ENCODE results near the gene NR3C2.

Gene NR3C2

DNA sequence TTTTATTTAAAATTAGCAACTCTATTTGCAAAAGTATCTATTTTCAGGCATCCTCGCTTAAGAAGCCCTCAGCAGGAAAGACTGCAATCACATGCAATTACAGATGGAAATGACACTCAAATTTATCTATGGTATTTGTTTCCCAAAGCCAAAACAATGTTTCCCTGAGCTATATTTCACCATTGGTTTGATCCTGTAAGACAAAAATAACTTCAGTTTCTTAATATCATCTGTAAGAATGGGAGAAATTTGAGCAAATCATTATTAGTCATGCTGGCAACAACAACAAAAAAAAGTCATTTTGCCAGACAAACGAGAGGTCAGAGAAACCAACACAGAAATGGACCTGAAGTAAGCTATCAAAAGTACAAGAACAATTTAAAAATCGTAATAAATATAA, 204.1 kb downstream of the NR3C2 start:
- H3K79me2 ChIP-seq (ENCODE audit: insufficient read depth, low read length): no peaks in the 10 kb centered on the region
- no peaks in the 10 kb centered on the region for H3K36me3 ChIP-seq (ENCODE audit: insufficient read depth, low read length)
- H3K4me2 ChIP-seq (ENCODE audit: low read length): no peak overlapping the region
- no peak overlapping the region for H3K27ac ChIP-seq (ENCODE audit: low read depth, low read length, poor library complexity, severe bottlenecking)
- H3K9me2 ChIP-seq (ENCODE audit: low read depth, low read length): no peaks in the 10 kb centered on the region
- no peaks in the 10 kb centered on the region for H3K27me3 ChIP-seq (ENCODE audit: insufficient read depth, low read length)
- no peaks in the 10 kb centered on the region for H3K9me3 ChIP-seq (ENCODE audit: low read length)
- no peaks in the 10 kb centered on the region for H4K20me1 ChIP-seq (ENCODE audit: insufficient read depth, low read length)
- no peaks in the 10 kb centered on the region for H3F3A ChIP-seq (ENCODE audit: insufficient read depth, low read length)
- peaks cover 17% of the 10 kb centered on the region for H3K4me1 ChIP-seq (ENCODE audit: insufficient read depth, low read length, severe bottlenecking)
- no peak overlapping the region for H3K9ac ChIP-seq (ENCODE audit: low read length)
- H2AFZ ChIP-seq (ENCODE audit: low read length): no peak overlapping the region
- no peak overlapping the region for H3K4me3 ChIP-seq (ENCODE audit: low read depth, low read length, poor library complexity, severe bottlenecking)
- TF ChIP-seq, protein P1, sequence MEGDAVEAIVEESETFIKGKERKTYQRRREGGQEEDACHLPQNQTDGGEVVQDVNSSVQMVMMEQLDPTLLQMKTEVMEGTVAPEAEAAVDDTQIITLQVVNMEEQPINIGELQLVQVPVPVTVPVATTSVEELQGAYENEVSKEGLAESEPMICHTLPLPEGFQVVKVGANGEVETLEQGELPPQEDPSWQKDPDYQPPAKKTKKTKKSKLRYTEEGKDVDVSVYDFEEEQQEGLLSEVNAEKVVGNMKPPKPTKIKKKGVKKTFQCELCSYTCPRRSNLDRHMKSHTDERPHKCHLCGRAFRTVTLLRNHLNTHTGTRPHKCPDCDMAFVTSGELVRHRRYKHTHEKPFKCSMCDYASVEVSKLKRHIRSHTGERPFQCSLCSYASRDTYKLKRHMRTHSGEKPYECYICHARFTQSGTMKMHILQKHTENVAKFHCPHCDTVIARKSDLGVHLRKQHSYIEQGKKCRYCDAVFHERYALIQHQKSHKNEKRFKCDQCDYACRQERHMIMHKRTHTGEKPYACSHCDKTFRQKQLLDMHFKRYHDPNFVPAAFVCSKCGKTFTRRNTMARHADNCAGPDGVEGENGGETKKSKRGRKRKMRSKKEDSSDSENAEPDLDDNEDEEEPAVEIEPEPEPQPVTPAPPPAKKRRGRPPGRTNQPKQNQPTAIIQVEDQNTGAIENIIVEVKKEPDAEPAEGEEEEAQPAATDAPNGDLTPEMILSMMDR (IDR thresholded peaks at IDR 0.05; ENCODE audit: low read length): no peak
- TF ChIP-seq EZH2 (IDR thresholded peaks at IDR 0.05; ENCODE audit: borderline replicate concordance, low read length): no peak

GRCh38 chr4:148235809-148236208, 206.4 kb downstream of the NR3C2 start:
- Histone ChIP-seq H3F3A (ENCODE audit: insufficient read depth, low read length) (no peaks in the 10 kb centered on the region), H3K4me2 (ENCODE audit: low read length) (no peak overlapping the region), H3K9ac (ENCODE audit: low read length) (no peak overlapping the region), H3K4me1 (ENCODE audit: insufficient read depth, low read length, severe bottlenecking) (peaks cover 17% of the 10 kb centered on the region), H3K9me2 (ENCODE audit: low read depth, low read length) (no peaks in the 10 kb centered on the region), H3K27ac (ENCODE audit: low read depth, low read length, poor library complexity, severe bottlenecking) (no peak overlapping the region), H3K9me3 (ENCODE audit: low read length) (no peaks in the 10 kb centered on the region), H4K20me1 (ENCODE audit: insufficient read depth, low read length) (no peaks in the 10 kb centered on the region), H3K36me3 (ENCODE audit: insufficient read depth, low read length) (no peaks in the 10 kb centered on the region), H3K27me3 (ENCODE audit: insufficient read depth, low read length) (no peaks in the 10 kb centered on the region), H3K4me3 (ENCODE audit: low read depth, low read length, poor library complexity, severe bottlenecking) (no peak overlapping the region), H2AFZ (ENCODE audit: low read length) (no peak overlapping the region), H3K79me2 (ENCODE audit: insufficient read depth, low read length) (no peaks in the 10 kb centered on the region)
- no peak for TF ChIP-seq EZH2 (IDR thresholded peaks at IDR 0.05; ENCODE audit: borderline replicate concordance, low read length)
- TF ChIP-seq, protein P1 (IDR thresholded peaks at IDR 0.05; ENCODE audit: low read length): no peak

DNA sequence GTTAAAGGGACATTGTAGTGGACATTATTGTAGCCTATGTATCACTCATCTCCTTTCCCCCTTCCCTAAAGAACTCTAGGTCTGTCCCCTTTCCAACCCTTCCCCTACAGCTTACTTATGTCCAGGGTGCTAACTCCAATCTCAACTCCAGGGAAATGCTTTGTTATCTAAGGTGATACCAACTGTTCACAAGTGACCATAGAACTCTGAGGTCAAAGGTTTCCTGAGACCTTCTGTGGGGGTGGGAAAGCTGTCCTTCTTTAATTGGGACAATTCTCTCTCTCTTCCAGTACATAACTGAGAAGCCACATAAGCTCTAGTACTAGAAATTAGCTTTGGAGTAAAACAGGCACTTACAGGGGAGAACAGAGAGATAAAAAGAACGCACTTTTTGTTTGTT, 212.4 kb downstream of the NR3C2 start:
- Histone ChIP-seq H3K27me3 (ENCODE audit: insufficient read depth, low read length) (no peaks in the 10 kb centered on the region), H4K20me1 (ENCODE audit: insufficient read depth, low read length) (no peaks in the 10 kb centered on the region), H3K9ac (ENCODE audit: low read length) (no peak overlapping the region), H2AFZ (ENCODE audit: low read length) (no peak overlapping the region), H3K27ac (ENCODE audit: low read depth, low read length, poor library complexity, severe bottlenecking) (no peak overlapping the region), H3K9me3 (ENCODE audit: low read length) (no peaks in the 10 kb centered on the region), H3K36me3 (ENCODE audit: insufficient read depth, low read length) (no peaks in the 10 kb centered on the region), H3K79me2 (ENCODE audit: insufficient read depth, low read length) (no peaks in the 10 kb centered on the region), H3K9me2 (ENCODE audit: low read depth, low read length) (no peaks in the 10 kb centered on the region), H3K4me3 (ENCODE audit: low read depth, low read length, poor library complexity, severe bottlenecking) (no peak overlapping the region), H3F3A (ENCODE audit: insufficient read depth, low read length) (no peaks in the 10 kb centered on the region), H3K4me2 (ENCODE audit: low read length) (no peak overlapping the region), H3K4me1 (ENCODE audit: insufficient read depth, low read length, severe bottlenecking) (peaks cover 4% of the 10 kb centered on the region)
- TF ChIP-seq, protein P1 (IDR thresholded peaks at IDR 0.05; ENCODE audit: low read length): no peak
- no peak for TF ChIP-seq EZH2 (IDR thresholded peaks at IDR 0.05; ENCODE audit: borderline replicate concordance, low read length)

Measured in OCI-LY1 (cell line).